GM23338 (cell line): Measurements from ENCODE around the gene PPP2R5E. TPM values are rescaled to one million over a fixed set of nuclear protein-coding genes. Genes with fewer than 3 reads are reported as not detected.

Experiments used
- ATAC-seq: fragments of 200-7000 bp; cut with Tn5 transposase; 3 replicates; pipeline ENCODE4 v1.9.1; 2020
- DNase-seq: peaks from one replicate; pipeline ENCODE4 v3.0.0-alpha.2; 2015; ENCODE audit warnings: low spot score
- H2AFZ ChIP-seq: fragments of 200-600 bp; sonication (generic); 2 replicates; pipeline ENCODE4 v1.8.0; 2016; ENCODE audit warnings: antibody characterized with exemption, mild to moderate bottlenecking, moderate library complexity
- H3F3A ChIP-seq: fragments of 200-600 bp; sonication (generic); replicated peaks from 2 replicates; pipeline ENCODE4 v1.8.0; 2017; ENCODE audit warnings: antibody characterized with exemption, mixed run types, low read depth
- H3K27ac ChIP-seq: fragments of 200-600 bp; sonication (generic); 2 replicates; pipeline ENCODE4 v1.6.1; 2016; ENCODE audit warnings: low read depth
- H3K27me3 ChIP-seq: fragments of 200-600 bp; sonication (generic); 2 replicates; pipeline ENCODE4 v1.8.0; 2016; ENCODE audit warnings: mild to moderate bottlenecking, mixed run types, moderate library complexity; ENCODE audit not compliant: insufficient read depth
- H3K36me3 ChIP-seq: fragments of 200-600 bp; sonication (generic); 2 replicates; pipeline ENCODE4 v1.8.0; 2016; ENCODE audit warnings: mild to moderate bottlenecking; ENCODE audit not compliant: insufficient read depth
- H3K4me1 ChIP-seq: fragments of 200-600 bp; sonication (generic); 2 replicates; pipeline ENCODE4 v1.8.0; 2016; ENCODE audit warnings: mild to moderate bottlenecking, moderate library complexity; ENCODE audit not compliant: insufficient read depth
- H3K4me2 ChIP-seq: fragments of 200-600 bp; sonication (generic); 2 replicates; pipeline ENCODE4 v1.7.1; 2017; ENCODE audit warnings: mixed run types
- H3K4me3 ChIP-seq: fragments of 200-600 bp; sonication (generic); 2 replicates; pipeline ENCODE4 v1.6.1; 2016; ENCODE audit warnings: mixed run types
- H3K79me2 ChIP-seq: fragments of 200-600 bp; sonication (generic); replicated peaks from 2 replicates; pipeline ENCODE4 v1.8.0; 2017; ENCODE audit warnings: mild to moderate bottlenecking; ENCODE audit not compliant: insufficient read depth
- H3K9me2 ChIP-seq: fragments of 200-600 bp; sonication (generic); 2 replicates; pipeline ENCODE4 v1.8.0; 2017; ENCODE audit not compliant: insufficient read depth
- H4K20me1 ChIP-seq: fragments of 200-600 bp; sonication (generic); replicated peaks from 2 replicates; pipeline ENCODE4 v1.8.0; 2017; ENCODE audit warnings: mild to moderate bottlenecking; ENCODE audit not compliant: insufficient read depth
- H3K27ac Mint-ChIP-seq: 2 replicates; pipeline ENCODE4 v1.8.0; 2020; ENCODE audit warnings: inconsistent platforms, mild to moderate bottlenecking, moderate library complexity, mixed read lengths
- H3K27me3 Mint-ChIP-seq: 3 replicates; pipeline ENCODE4 v1.8.0; 2022; ENCODE audit warnings: low read depth, mild to moderate bottlenecking, moderate library complexity, mixed read lengths, inconsistent platforms; ENCODE audit not compliant: insufficient read depth, poor library complexity
- H3K36me3 Mint-ChIP-seq: 3 replicates; pipeline ENCODE4 v1.8.0; 2021; ENCODE audit warnings: low read depth, mild to moderate bottlenecking, inconsistent platforms, moderate library complexity, mixed read lengths
- H3K4me1 Mint-ChIP-seq: 3 replicates; pipeline ENCODE4 v1.8.0; 2020; ENCODE audit warnings: mild to moderate bottlenecking, inconsistent platforms, mixed read lengths
- H3K4me3 Mint-ChIP-seq: 3 replicates; pipeline ENCODE4 v1.8.0; 2021; ENCODE audit warnings: moderate library complexity, mild to moderate bottlenecking, inconsistent platforms, mixed read lengths
- H3K9me3 Mint-ChIP-seq: 3 replicates; pipeline ENCODE4 v1.8.0; 2020; ENCODE audit warnings: moderate library complexity, mild to moderate bottlenecking, inconsistent platforms, mixed read lengths
- CREB1 ChIP-seq: fragments of 250-450 bp; sonication (Bioruptor Pico); IDR thresholded peaks from 2 replicates; pipeline ENCODE4 v1.5.0; 2020; ENCODE audit warnings: low read depth, mild to moderate bottlenecking, moderate library complexity
- ETS1 ChIP-seq: IDR thresholded peaks from 2 replicates; pipeline ENCODE4 v1.6.1; 2016; ENCODE audit warnings: antibody characterized with exemption
- NANOG ChIP-seq: IDR thresholded peaks from 2 replicates; pipeline ENCODE4 v1.6.1; 2016; ENCODE audit warnings: antibody characterized with exemption, borderline replicate concordance
- POLR2AphosphoS5 ChIP-seq: IDR thresholded peaks from 2 replicates; pipeline ENCODE4 v1.6.1; 2016; ENCODE audit warnings: antibody characterized with exemption, low read depth
- STAT1 ChIP-seq: IDR thresholded peaks from one replicate; pipeline ENCODE4 v1.6.1; 2016; ENCODE audit warnings: antibody characterized with exemption; ENCODE audit not compliant: unreplicated experiment
- ZNF114 ChIP-seq: fragments of 250-450 bp; sonication (Bioruptor Pico); IDR thresholded peaks from 2 replicates; pipeline ENCODE4 v1.5.0; 2020; ENCODE audit warnings: mild to moderate bottlenecking, moderate library complexity
- ZNF462 ChIP-seq: fragments of 250-450 bp; sonication (Bioruptor Pico); IDR thresholded peaks from 2 replicates; pipeline ENCODE4 v1.5.0; 2020; ENCODE audit warnings: mild to moderate bottlenecking, moderate library complexity
- polyA plus RNA-seq: library from polyadenylated mRNA; unstranded; fragments of >200 nt; fragmentation: Nextera tagmentation; extraction: Ambion mirVana; gene quantifications from 2 replicates; pipeline ENCODE4 v1.2.1, GENCODE V29; 2016
- total RNA-seq: library from RNA; depleted of rRNA; stranded (reverse); fragments of >200 nt; shearing (Covaris generic); gene quantifications from 2 replicates; pipeline ENCODE4 v1.2.3, GENCODE V29; 2014

The PPP2R5E gene
- total and polyA plus RNA-seq, 2 experiments from 2014 or later: 40.9 to 45.5 TPM

GRCh38 chr14:63524537-63525155, 18.5 kb downstream of the PPP2R5E start (continued):
- TF ChIP-seq ZNF462 (CRISPR knock-in tag) (no peak), STAT1 (no peak), NANOG (no peak)

DNA sequence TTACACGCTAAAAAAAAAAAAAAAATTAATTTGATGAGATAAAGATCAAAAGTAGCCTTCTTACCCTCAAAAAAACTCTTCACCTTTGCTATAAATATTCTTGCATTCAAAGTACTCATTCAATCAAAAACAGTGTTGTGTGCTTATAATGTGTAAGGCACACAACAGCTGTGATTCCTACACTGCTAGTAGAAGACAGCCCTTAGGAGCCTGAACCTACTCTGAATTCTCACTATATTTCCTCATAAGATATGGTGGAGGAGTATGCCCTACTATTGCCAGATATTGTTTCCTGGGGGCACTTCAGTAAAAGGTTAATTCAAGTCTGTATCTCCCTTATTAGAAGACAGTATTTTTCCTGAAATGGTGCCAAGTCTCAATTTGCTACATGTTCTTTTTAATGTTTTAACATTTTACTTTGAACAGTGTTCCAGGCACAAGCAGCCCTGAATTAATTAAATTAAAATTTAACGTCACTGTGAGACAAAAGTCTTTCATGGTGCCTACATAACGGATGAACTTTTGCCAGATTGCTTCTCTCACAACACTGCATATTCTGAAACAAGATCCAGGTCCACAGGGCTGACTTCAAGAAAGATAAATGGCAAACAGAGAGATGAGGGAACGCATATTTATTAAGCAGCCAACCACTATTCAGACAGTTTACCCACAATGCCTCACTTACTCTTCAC, 19.3 kb downstream of the PPP2R5E start:
- Histone ChIP-seq H2AFZ (no peak overlapping the region), H3K4me2 (no peak overlapping the region), H3K36me3 (peaks cover 5% of the 10 kb centered on the region; the same call in 1 of the 2 replicates), H4K20me1 (peaks cover 18% of the 10 kb centered on the region), H3K9me2 (no peaks in the 10 kb centered on the region), H3K27me3 (no peaks in the 10 kb centered on the region), H3K27ac (no peak overlapping the region), H3K4me3 (no peak overlapping the region), H3K79me2 (peaks cover 80% of the 10 kb centered on the region), H3F3A (no peaks in the 10 kb centered on the region), H3K4me1 (no peaks in the 10 kb centered on the region)
- DNase-seq (no peak), ATAC-seq (no peak)
- H3K4me1 Mint-ChIP-seq: no peaks in the 10 kb centered on the region
- no peak overlapping the region for H3K27ac Mint-ChIP-seq
- peaks cover 6% of the 10 kb centered on the region for H3K27me3 Mint-ChIP-seq
- H3K36me3 Mint-ChIP-seq: peaks cover 56% of the 10 kb centered on the region
- H3K9me3 Mint-ChIP-seq: peaks cover 21% of the 10 kb centered on the region; the same call in 2 of the 3 replicates
- no peak overlapping the region for H3K4me3 Mint-ChIP-seq
- TF ChIP-seq NANOG (no peak), CREB1 (CRISPR knock-in tag) (no peak), POLR2AphosphoS5 (no peak), STAT1 (no peak), ETS1 (no peak), ZNF462 (CRISPR knock-in tag) (no peak), ZNF114 (no peak)
